Sigmoid colon (tissue), 7 donors: ENCODE data around the gene RGS9. TPM values are rescaled to one million over a fixed set of nuclear protein-coding genes. Genes with fewer than 3 reads are reported as not detected.

ENCODE experiments used
- DNase-seq: peaks from one replicate; pipeline ENCODE4 v3.0.0-alpha.2; 2019
- H3K27ac ChIP-seq, 4 donors: fragments of 200-600 bp; sonication (generic); one replicate each; pipeline ENCODE4 v1.5.1; 2016 to 2019; ENCODE audit warnings: mild to moderate bottlenecking in 1 of 4
- H3K27me3 ChIP-seq, 3 donors: fragments of 200-600 bp; sonication (generic); one replicate each; pipeline ENCODE4 v1.5.1; 2019; ENCODE audit warnings: mild to moderate bottlenecking in 1 of 3
- H3K36me3 ChIP-seq, 4 donors: fragments of 200-600 bp; sonication (generic); one replicate each; pipeline ENCODE4 v1.5.1; 2016 to 2019
- H3K4me1 ChIP-seq, 4 donors: fragments of 200-600 bp; sonication (generic); one replicate each; pipeline ENCODE4 v1.5.1; 2017 to 2019
- H3K4me3 ChIP-seq, 4 donors: fragments of 200-600 bp; sonication (generic); one replicate each; pipeline ENCODE4 v1.5.1; 2017 to 2019; ENCODE audit warnings: mild to moderate bottlenecking in 2 of 4, moderate library complexity in 1 of 4
- H3K9me3 ChIP-seq, 4 donors: fragments of 200-600 bp in 3 of 4; sonication (generic) in 3 of 4; one replicate each; pipeline versions ENCODE4 v1.5.1 to v1.6.1; 2013 to 2019
- CTCF ChIP-seq, 4 experiments: fragments of 450-650 bp in 3 of 4; fragments of 200-600 bp in 1 of 4; IDR thresholded peaks; one replicate each; pipeline ENCODE4 v1.5.1; 2016 to 2019; ENCODE audit warnings: antibody characterized with exemption in 4 of 4, mild to moderate bottlenecking in 3 of 4, moderate library complexity in 2 of 4
- EP300 ChIP-seq, 4 donors: sonication (generic); formaldehyde crosslinking; IDR thresholded peaks; one replicate each; pipeline ENCODE4 v1.6.1; 2017; ENCODE audit warnings: antibody characterized with exemption in 4 of 4
- POLR2A ChIP-seq, 2 donors: fragments of 450-650 bp; IDR thresholded peaks; one replicate each; pipeline ENCODE4 v1.6.1; 2016; ENCODE audit warnings: antibody characterized with exemption in 2 of 2, mild to moderate bottlenecking in 2 of 2, moderate library complexity in 2 of 2
- POLR2AphosphoS5 ChIP-seq, 4 donors: sonication (generic); formaldehyde crosslinking; IDR thresholded peaks; one replicate each; pipeline ENCODE4 v1.6.1; 2017; ENCODE audit warnings: antibody characterized with exemption in 4 of 4
- WGBS, 2 donors: extraction: QIAGEN DNeasy Blood & Tissue Kit; methylation state at CpG; one replicate each; pipeline ENCODE4 v1.1.7; 2013; 5-methylcytosine and 5-hydroxymethylcytosine counted together
- intact Hi-C: fragments of 100-400 bp; cut with DNase I; formaldehyde crosslinking; loops from one replicate; pipeline ENCODE4 v1.15.1; 2023
- polyA plus RNA-seq, 3 donors: library from polyadenylated mRNA; stranded (reverse); fragments of 200-250 nt; gene quantifications; one replicate each; pipeline ENCODE4 v1.2.3, GENCODE V29; 2013
- total RNA-seq, 4 donors: library from RNA; depleted of rRNA; stranded (reverse); fragments of >200 nt; gene quantifications; one replicate each; pipeline ENCODE4 v1.1.0, GENCODE V29; 2016
- donor health status: healthy with polysubstance abuse.
- donor health status: Bipolar disorder and iron deficiency.
- donor health status: healthy.

The RGS9 gene
- total and polyA plus RNA-seq, 7 donors, result 5.0 to 30.5 (median 16.9) TPM

DNA sequence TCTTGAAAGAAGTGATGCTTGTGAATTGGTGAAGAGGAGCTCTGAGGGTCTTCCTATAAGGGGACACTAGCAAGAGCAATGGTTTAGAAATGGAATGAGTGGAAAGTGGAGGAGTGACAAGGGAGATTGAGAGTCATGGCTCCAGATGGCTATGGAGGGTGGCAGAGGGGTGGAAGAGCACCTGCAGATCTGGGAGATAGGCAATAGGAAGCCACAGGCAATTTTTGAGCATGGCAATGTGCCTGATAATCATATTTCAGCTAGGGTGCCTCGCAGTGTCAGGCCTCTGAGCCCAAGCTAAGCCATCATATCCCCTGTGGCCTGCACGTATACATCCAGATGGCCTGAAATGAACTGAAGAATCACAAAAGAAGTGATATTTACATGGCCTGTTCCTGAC lies 21.5 kb downstream of the RGS9 start:
- intact Hi-C loops, result no loop called here
- TF ChIP-seq POLR2A (IDR thresholded peaks at IDR 0.05) (no peak), CTCF (IDR thresholded peaks at IDR 0.05) (no peak), POLR2AphosphoS5 (IDR thresholded peaks at IDR 0.05) (no peak), EP300 (IDR thresholded peaks at IDR 0.05) (no peak)
- DNase-seq, result no peak
- peaks cover 0 to 3% (median 0%) of the 10 kb centered on the region in 4 donors for H3K4me1 ChIP-seq
- H3K27me3 ChIP-seq, result no peaks in the 10 kb centered on the region
- WGBS, 2 donors, result 85 to 95% methylated on average over 2 of the region's 2 CpGs
- H3K4me3 ChIP-seq, result no peak overlapping the region
- peaks cover 0 to 23% (median 0%) of the 10 kb centered on the region in 4 donors for H3K36me3 ChIP-seq
- H3K27ac ChIP-seq, result no peak overlapping the region
- no peaks in the 10 kb centered on the region for H3K9me3 ChIP-seq

DNA sequence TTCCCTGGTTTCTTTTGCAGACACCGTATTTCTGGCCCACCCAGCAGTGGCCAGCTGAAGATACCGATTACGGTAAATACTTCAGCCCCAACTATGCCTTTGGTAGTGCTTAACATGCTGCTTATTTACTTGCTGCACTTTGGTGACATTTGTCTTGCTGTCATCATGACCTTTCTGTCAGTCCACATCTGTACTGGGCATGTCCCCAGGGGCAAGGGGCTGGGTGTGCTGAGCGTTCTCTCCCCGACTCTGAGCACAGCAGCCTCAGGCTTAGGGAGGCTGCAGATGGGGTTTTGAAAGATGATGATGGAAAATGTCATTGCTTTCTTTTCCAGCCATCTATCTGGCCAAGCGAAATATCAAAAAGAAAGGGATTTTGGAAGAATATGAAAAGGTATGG lies 23.3 kb downstream of the RGS9 start:
- H3K4me1 ChIP-seq, result no peaks in the 10 kb centered on the region
- no peak for DNase-seq
- no peaks in the 10 kb centered on the region for H3K9me3 ChIP-seq
- H3K36me3 ChIP-seq, result peaks cover 0 to 19% (median 0%) of the 10 kb centered on the region in 4 donors
- intact Hi-C loops, result no loop called here
- TF ChIP-seq EP300 (IDR thresholded peaks at IDR 0.05), result no peak
- TF ChIP-seq CTCF (IDR thresholded peaks at IDR 0.05), result no peak
- TF ChIP-seq POLR2AphosphoS5 (IDR thresholded peaks at IDR 0.05), result no peak
- TF ChIP-seq POLR2A (IDR thresholded peaks at IDR 0.05), result no peak
- no peaks in the 10 kb centered on the region for H3K27me3 ChIP-seq
- H3K27ac ChIP-seq, result no peak overlapping the region
- 92 to 95% methylated on average over 6 of the region's 6 CpGs for WGBS, 2 donors
- no peak overlapping the region for H3K4me3 ChIP-seq

DNA sequence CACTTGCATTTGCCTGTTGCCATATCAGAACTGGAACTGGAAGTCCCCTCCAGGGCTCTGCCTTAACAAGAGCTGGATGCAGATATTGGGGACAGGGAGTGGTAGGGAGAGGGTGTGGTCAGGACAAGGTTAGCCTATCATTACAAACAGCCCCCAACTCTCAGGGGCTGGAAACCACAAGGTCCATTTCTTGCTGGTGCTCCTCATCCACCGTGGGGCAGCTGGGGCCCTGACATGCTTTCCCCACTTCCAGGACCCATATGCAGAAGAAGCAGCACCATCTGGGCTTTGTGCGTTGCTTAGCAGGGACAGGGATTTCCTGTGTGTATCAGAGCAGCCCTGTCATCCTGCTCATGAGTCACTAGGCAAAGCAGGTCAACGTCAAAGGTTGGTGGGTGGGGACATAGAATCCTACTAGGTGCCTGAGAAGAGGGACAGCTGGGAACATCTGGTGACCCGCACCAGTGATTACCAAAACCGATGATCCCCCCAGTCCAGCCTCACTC lies 26.9 kb downstream of the RGS9 start:
- Histone ChIP-seq H3K9me3 (no peaks in the 10 kb centered on the region), H3K4me3 (no peak overlapping the region), H3K27me3 (no peaks in the 10 kb centered on the region), H3K4me1 (no peaks in the 10 kb centered on the region), H3K36me3 (peaks cover 0 to 24% (median 0%) of the 10 kb centered on the region in 4 donors), H3K27ac (no peak overlapping the region)
- intact Hi-C loops, result no loop called here
- WGBS, 2 donors, result 39 to 54% methylated on average over 5 of the region's 5 CpGs
- no peak for TF ChIP-seq CTCF (IDR thresholded peaks at IDR 0.05)
- no peak for TF ChIP-seq EP300 (IDR thresholded peaks at IDR 0.05)
- no peak for TF ChIP-seq POLR2AphosphoS5 (IDR thresholded peaks at IDR 0.05)
- TF ChIP-seq POLR2A (IDR thresholded peaks at IDR 0.05), result no peak
- no peak for DNase-seq

- H3K27me3 ChIP-seq, result no peaks in the 10 kb centered on the region
- H3K27ac ChIP-seq, result no peak overlapping the region
- H3K36me3 ChIP-seq, result peaks cover 0 to 14% (median 0%) of the 10 kb centered on the region in 4 donors
- no peak for TF ChIP-seq CTCF (IDR thresholded peaks at IDR 0.05)
- TF ChIP-seq POLR2A (IDR thresholded peaks at IDR 0.05), result no peak
- no peak for TF ChIP-seq POLR2AphosphoS5 (IDR thresholded peaks at IDR 0.05)
- no peak for TF ChIP-seq EP300 (IDR thresholded peaks at IDR 0.05)
- WGBS, 2 donors, result 84 to 88% methylated on average over 16 of the region's 16 CpGs
- H3K4me1 ChIP-seq, result peaks cover 0 to 9% (median 0%) of the 10 kb centered on the region in 4 donors
- H3K4me3 ChIP-seq, result no peak overlapping the region
- H3K9me3 ChIP-seq, result no peaks in the 10 kb centered on the region
- intact Hi-C loops, result no loop called here
- no peak for DNase-seq
Measured at GRCh38 chr17:65166787-65167186, 29.6 kb downstream of the RGS9 start.

GRCh38 chr17:65167566-65167965 lies 30.4 kb downstream of the RGS9 start:
- intact Hi-C loops, result no loop called here
- Histone ChIP-seq H3K36me3 (peaks cover 0 to 10% (median 0%) of the 10 kb centered on the region in 4 donors), H3K4me1 (peaks cover 0 to 9% (median 0%) of the 10 kb centered on the region in 4 donors), H3K9me3 (no peaks in the 10 kb centered on the region), H3K27ac (no peak overlapping the region), H3K4me3 (no peak overlapping the region), H3K27me3 (no peaks in the 10 kb centered on the region)
- no peak for DNase-seq
- TF ChIP-seq POLR2A (IDR thresholded peaks at IDR 0.05) (no peak), POLR2AphosphoS5 (IDR thresholded peaks at IDR 0.05) (no peak), CTCF (IDR thresholded peaks at IDR 0.05) (no peak), EP300 (IDR thresholded peaks at IDR 0.05) (no peak)
- WGBS, 2 donors, result 90 to 91% methylated on average over 8 of the region's 8 CpGs
